HG02610 (cell line): ENCODE data around the gene ACADS.

Experiments used
- ATAC-seq: cut with Tn5 transposase; IDR thresholded peaks from one replicate; pipeline ENCODE4 v1.9.1; 2021; ENCODE audit warnings: mild to moderate bottlenecking, moderate library complexity; ENCODE audit not compliant: unreplicated experiment

The ACADS gene

DNA sequence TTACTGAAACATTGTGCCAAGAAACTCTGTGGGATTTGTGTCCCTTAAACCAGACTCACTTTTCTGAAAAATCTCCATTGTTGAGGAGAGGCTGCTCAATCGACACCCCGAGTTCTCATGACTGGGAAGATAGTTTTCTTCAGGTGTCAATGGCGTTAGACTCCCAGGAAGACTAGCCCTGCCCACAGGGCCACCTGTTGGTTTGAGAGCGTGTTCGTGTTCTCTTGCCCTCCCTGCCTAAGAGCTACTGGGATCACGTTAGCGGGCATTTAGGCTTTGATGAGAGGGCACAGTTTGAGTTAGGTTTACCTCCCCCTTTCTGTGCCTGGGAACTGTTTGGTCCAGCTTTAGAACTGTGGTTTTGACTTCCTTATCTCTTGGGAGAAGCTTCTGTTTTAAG, 26.1 kb upstream of the ACADS start:
- ATAC-seq = no peak

DNA sequence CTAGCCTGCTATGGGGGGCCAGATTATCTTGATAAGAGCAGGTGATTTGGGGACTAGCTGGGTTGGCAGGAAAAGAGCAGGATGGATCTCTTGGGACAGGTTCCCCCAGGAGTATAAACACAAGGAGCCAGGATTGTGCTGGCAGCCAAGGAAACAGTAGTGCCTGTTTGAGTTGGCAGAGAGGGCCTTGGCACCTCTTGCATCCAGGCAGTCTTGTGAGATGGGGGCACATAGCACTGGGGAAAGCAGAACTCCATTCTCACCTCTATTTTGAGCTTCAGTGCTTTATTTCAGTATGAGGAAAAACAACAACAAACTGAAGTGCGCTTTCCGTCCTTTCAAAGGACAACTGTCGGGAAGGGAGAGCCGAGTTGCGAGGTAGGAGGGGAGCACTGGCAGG, 24.7 kb upstream of the ACADS start:
- ATAC-seq = no peak

DNA sequence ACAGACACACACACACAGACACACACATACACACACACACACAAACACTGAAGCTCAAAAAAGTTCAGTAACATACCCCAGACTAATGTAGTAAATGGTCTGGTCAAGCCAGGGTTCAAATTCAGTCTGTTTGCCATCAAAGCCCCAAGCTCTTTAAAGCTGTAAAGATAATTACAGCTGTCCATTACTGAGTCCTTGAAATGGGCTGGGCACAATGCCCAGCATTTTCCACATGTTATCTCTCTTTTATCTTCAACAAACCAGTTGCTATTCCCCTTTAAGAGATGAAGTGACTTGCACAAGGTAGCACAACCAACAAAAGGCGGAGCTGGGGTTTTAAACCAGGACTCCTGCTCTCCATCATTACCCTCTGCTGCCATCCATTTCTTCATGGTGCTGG, 23.0 kb upstream of the ACADS start:
- no peak for ATAC-seq

DNA sequence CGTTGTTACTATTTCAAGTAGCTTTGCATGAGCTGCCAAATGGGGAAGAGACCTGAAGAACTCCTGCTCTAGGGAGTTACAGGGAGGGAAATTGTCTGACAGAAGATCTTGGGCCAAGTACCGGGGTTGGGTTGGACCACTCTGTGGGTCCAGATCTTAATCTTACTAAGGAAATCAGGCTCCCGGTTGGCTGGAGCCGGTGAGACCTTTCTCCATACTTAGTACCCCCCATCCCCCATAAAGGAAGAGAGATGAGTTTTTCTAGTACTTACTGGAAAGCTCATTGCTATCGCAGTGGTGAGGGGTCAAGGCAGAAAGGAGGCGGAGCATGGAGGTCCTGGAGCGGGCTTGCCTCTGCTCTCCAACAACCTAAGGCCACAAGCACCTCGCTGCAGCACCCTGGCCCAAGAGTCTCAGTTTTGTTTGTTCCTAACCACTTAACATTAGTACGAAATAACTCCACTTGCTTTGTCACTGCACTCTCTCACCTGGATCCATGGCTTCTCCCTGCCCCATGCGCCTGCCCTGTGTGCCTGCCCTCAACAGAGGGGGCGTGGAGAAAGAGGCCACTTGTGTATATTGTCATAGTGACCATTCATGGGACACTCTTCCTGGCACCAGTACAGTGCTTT, 22.2 kb upstream of the ACADS start:
- ATAC-seq = no peak

DNA sequence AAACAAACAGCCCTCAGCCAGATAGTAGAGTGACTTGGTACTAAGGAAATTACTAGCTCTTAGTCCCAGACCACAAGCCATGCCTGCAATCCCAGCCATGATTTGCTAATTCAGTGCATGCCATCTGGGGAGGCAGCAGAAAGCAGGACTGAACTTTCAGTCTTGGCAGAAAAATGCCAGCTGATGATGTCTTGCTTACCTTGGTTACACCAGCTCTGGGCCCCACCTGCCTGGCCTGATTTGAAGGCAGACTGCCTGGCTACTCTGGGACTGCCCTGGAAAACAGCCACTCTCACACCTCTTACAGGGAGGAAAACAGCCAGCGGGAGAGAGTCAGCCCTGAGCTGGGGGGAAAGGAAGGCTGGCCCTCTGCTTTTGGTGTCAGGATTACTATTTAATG, 20.0 kb upstream of the ACADS start:
- ATAC-seq = no peak

DNA sequence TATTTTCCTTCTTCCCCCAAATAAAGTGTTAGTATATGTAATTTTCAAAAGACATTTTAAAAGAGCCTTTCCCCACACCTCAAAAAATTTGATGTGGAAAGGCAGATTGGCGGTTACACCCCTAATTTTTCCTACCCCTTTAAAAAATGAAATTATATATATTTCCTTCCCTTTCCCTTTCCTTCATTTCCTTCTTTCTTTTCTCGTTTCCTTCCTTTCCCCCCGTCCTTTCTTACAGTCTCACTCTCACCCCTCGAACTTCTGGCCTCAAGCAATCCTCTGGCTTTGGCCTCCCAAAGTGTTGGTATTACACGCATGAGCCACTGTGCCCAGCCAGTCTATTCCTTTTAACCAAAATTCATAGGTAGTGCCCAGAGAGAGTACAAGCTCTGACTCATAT, 19.6 kb upstream of the ACADS start:
- no peak for ATAC-seq

DNA sequence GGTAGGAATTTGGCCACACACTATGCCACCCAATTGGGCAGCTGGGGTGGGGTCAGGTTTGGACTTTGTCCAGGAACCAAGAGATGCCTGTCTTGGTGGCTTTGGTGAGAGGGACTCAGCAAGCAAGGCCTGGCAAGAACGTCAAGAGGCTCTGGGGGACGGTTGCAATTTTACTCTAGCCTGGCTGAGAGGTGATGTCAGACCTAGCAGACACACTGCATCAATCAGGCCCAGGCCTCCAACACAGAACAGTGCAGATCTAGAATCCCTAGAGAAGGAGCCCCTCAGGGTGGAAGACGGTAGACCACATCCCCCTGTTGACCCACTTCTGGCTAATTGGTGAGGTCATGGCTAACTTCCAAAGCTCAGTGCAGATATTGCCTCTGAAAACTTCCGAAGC, 17.0 kb upstream of the ACADS start:
- no peak for ATAC-seq

DNA sequence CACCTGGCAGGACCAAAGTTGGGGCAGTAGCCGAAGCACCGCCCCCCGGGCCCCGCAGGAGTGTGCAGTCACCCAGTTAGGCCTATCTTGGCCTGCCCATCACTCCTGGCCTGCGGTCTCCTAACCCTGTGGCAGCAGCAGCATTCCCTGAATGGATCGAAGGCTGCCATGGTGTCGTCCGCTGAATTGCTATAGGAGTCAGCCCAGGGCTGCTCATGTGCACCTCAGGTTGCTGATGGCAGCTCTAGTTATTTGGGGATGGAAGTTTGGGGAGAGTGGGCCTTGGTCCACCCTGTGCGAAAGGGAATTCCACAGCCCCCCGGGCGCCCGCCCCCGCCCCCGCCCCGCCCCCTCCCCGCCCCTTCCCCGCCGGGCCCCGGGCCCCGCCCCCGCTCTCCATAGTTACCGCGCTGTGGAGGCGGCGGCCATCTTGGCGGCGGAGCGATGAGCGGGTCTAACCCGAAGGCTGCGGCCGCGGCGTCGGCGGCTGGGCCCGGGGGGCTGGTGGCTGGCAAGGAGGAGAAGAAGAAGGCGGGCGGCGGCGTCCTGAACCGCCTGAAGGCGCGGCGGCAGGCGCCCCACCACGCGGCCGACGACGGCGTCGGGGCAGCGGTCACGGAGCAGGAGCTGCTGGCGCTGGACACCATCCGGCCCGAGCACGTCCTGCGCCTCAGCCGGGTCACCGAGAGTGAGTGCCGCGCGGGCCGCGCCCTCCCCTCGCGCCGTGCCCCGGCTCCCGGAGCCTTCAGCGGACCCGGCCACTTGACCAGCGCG, 15.4 kb upstream of the ACADS start, which contains the start of gene UNC119B:
UNC119B (plus strand) TSS at position 428 of the 774 bp plus-strand sequence; CDS start at position 445, 17 bp downstream.
- ATAC-seq = peak; percentile 71

DNA sequence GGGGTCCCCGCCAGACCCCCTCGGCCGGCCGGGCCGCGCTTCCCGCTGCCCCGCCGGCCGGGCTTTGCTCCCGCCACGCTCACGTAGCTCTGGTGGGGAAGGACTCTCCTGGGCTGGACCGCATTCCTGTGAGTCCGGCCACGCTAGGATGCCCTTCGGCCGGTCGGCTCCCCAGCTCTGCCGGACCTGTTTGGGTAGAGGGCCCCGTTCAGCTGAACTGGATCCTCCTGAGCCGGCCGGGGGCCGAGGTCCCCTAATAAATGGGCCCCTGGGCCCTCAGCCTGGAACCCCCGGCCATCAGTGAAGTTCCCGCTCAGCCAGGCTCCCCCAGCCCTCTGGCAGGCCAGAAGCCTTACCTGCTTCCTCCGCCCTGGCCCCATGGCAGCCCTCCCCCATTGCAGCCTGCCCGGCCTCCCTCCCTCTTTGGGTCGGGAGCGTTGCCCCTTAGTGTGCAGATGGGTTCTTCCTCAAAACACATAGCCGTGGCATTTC, 14.8 kb upstream of the ACADS start:
- peak; percentile 17 for ATAC-seq

DNA sequence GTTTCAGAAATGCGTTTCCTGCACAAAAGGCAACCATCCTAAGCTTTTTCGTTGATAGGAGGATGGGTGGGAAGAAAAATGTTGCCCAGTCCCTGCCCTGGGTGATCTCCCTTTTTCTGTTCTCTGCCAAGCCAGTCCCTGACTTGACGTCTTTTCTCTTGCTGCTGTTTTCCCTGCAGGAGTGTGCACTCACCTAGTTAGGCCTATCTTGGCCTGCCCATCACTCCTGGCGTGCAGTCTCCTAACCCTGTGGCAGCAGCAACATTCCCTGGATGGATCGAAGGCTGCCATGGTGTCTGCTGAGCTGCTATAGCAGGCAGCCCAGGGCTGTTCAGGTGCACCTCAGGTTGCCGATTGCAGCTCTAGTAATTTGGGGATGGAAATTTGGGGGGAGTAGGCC, 14.2 kb upstream of the ACADS start:
- ATAC-seq = no peak

DNA sequence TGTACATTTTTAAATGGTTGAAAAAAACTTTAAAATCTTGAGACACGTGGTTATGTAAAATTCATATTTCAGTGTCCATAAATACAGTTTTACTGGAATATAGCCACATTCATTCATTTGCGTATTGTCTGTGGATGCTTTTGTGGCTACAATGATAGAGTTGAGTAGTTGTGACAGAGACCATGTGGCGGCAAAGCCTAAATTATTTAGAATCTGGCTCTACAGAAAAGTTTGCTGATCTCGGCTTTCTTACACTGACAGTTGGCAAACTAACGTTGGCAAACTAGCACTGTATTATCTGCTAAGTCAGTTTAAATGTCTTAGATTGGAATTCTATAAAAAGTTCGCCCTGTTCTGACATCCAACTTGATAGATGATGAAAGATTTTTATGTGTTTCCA, 13.0 kb upstream of the ACADS start:
- ATAC-seq = no peak

DNA sequence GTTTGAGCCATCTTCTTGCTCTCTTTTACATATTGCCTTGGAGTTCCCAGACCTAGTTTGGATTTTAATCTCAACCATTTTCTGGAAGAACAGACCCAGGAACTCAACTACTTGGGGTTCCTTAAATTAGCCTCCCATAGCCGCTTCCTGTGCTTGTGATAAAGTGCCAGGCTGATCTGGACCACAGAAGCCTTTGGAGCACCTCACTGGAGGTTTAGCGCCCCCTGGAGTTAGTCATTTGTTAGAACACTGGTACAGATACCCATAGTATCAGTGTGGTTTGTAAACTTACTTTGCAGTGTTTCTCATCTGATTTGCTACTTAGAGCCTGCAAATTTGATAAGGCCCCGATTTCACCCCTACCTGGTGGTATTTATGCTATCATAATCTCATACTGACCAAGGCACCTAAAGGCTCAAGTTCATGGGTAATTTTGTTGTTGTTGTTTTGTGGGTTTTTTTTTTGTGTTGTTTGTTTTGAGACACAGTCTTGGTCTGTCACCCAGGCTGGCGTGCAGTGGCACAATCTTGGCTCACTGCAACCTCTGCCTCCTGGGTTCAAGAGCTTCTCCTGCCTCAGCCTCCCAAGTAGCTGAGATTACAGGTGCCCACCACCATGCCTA, 11.7 kb upstream of the ACADS start:
- ATAC-seq = no peak

DNA sequence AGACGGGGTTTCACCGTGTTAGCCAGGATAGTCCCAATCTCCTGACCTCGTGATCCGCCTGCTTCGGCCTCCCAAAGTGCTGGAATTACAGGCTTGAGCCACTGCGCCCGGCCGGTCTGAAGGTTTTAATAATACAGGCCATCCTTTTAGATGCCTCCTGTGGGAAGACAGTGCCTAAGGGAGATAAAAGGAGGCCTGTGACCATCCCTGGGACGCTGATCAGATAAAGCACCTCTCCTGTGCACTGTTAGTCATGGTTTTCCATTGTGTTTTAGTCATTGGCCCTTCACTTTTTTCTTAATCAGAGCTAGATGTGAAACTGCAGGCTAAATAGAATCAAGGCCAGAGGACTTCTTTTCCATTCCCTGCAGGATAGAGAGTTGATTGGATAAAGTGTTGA, 7.6 kb upstream of the ACADS start:
- no peak for ATAC-seq

DNA sequence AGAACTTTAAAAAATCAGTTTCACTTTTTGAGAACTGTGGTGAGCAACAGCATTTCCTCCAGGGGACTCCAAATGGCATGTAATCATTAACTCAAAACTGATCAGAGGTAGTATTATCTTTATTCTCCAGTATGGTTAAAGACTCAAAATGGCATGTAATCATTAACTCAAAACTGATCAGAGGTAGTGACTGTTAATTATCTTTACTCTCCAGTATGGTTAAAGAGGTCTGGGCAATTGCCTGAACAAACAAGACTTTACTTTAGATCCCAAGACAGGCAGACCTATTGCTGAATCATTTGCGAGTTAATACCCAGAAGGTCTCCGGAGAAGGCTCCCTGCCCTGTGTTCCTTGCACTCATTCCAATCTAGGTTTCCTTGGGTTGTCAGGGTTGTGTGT, 6.6 kb upstream of the ACADS start:
- no peak for ATAC-seq

DNA sequence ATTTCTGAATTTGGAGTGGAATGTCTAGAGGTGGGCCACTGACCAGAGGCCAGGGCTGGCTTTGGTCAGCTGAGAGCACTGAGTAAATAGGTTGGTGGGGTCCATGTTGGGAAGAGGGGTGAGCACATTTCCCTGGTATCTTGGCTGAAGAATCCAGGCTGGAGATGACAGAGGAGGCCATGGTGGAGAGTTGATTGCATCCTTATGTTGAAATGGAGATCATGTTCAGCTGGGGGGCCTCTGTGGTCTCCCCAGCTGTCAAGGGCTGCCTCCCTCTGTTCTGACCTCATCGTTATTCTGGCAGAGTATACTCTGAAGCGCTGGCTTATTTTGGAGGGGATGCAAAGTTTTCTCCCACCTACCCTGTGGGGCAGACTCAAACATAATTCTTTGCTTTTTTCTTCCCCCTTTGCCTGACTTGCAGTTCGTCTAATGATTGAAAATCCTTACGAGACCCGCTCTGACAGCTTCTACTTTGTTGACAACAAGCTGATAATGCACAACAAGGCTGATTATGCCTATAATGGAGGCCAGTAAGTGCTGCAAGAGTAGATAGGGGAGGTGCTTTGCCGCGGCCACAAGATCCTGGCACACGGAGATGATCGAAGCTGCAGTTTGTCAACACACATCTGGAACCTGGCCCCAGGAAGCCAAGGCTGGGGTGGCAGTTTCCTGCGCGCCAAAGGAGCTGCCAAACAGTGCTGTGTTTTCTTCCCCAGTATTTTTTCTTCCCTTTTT, 6.0 kb upstream of the ACADS start:
- no peak for ATAC-seq

DNA sequence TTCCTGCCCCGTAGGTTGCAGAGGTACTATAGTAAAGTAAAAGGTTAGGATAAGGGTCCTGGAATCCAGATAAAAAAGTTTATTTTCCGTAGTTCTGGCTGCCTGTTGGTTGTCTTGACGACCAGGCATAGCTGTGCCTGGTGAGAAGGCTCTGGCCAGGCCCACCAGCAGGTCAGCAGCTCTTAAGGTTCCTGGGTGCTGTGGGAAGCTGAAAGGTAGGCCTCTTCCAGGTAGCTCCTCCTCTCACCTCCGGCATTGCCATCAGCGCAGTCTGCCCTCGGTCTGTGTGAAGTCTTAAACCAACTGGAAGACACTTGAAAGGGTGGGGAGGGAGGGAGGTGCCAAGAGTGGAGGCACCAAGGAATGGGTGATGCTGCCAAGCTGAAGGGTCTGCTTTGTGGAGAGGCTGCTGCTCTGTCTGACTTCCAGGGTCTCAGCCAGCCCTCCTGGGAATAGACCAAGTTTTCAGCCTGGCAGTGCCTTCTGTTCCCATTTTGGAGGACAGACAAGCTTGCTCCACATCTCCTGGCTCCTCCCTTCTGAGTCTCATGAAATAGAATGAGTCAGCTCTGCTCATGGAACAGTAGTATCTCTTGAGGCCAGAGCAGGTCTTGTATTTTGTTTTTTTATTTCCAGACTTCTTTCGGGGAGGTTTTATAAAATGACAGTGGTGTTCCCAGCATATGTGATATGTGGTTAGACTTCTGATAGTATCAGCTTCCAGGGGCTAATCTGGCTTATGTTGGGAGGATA, 5.2 kb upstream of the ACADS start:
- no peak for ATAC-seq

DNA sequence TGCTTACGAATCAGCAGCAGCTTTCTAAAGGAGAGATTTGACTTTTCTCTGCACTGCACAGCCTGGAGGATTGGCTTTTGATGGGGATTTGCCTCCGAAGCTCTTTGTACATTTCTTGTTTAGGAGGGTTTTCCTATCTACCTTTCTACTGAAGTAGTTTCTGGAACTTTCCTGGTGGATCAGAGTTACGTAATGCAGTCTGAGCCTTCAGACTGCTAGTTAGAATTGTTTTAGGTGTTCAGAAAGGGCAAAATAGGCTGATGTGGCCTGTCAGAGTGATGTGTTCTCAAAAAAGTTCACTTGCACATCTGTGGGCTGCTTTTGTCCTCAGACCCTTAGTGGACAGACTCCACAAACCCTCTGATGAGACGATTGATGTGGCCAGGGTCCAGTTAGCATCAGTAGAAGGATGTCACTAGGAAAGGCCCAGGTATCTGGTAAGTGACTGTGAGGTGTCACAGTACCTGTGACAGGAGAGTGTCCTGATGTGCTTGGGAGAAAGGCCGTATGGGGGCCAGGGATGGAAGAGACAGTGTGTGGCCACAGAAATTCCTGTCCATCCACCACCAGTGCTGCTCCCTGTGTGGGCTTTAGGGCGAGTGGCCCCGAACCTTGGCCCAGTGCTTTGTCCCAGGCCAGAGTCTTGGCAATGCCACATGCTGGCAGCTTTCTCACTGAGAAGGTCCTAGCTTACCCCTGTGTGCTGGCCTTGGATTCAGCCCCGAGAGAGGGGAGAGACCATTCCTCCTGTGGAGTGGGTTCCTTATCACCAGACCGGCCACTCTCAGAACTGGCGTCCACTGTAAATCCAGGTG, 4.4 kb upstream of the ACADS start:
- no peak for ATAC-seq

DNA sequence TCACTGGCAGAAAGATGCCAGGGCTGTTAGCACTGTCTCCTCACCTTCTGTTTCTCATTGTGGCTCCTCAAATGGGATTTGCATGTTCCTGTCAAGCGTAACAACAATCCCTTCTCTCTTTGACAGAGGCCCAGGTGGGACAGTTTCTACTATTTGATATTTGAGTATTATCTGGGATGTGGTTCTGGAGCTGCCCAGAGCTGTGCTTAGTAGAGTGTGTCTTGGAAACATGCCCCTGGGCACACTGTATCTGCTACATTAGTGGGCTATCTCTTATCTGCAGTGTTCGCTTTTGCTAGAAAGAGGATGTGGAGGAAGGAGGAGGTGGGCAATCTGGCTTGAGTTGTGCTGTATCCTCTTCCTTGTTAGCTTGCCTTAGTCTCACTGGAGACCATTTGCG, 3.8 kb upstream of the ACADS start:
- no peak for ATAC-seq

DNA sequence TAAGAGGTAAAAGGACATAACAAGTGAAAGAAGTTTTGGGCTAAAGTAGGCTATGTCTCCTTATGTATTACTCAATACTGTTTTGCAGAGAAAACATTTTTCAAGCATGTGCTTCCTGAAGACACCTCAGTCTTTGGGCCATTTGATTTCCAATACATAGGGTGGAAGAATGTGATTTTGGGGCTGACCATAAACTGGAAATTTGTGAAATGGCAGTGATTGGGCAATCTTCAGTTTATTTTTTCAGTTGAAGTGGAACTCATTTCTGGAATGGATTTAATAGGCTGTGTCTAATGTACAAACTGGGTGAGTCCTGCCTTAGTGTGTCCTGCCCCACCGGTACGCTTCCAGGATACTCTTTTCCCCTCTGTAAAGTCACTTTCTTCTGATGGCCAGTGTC, 2.8 kb upstream of the ACADS start:
- no peak for ATAC-seq

DNA sequence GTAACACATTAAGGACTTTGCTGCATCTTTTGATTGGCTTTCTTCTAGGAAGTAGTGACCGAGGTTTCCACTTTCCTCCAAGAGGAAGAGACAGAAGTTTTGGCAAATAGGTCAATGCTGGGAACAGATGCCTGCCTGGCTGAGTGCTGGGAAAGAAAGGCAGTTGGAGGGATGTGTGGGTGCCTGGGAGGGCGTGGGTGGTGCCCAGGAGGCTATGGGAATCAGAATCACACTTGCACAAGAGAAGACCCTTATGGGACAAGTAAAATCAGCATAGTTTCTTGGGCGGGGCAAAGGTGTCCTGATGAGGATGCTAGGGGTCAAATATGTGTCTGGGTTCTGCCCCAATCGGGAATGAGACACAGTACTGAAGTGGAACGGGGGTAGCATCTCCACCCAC, 906 bp upstream of the ACADS start:
- no peak for ATAC-seq
